GM19240 (cell line): ENCODE measurements around the gene SERPINA6.
"Not testable (repeated sequence)": the region's sequence is repeated elsewhere in the genome, so short reads cannot be mapped to it uniquely, and the experiment has no call there.

ENCODE experiments used
- DNase-seq: peaks from one replicate; pipeline ENCODE4 v3.0.0; 2011; ENCODE audit warnings: low spot score; ENCODE audit not compliant: insufficient read length

Gene SERPINA6

DNA sequence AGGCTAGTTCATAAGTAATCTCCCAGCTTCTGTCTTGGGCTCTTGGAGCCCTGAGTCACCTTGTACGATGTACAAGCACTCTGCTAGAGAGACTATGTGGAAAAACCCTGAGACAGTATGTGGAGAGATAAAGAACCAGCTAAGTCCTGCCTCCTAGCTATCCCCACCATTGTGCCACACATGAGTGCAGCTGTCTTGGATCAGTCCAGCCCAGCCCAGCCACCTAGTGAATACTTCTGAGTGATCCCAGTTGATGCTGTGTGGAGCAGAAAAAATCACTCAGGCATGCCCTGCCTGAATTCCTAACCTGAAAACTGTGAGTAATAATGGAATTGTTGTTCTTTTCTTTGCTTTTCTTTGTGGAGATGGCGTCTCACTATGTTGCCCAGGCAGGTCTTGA, 5.1 kb upstream of the SERPINA6 start:
- DNase-seq: no peak

GRCh38 chr14:94321421-94322271, 1.5 kb downstream of the SERPINA6 start:
- DNase-seq: no peak

DNA sequence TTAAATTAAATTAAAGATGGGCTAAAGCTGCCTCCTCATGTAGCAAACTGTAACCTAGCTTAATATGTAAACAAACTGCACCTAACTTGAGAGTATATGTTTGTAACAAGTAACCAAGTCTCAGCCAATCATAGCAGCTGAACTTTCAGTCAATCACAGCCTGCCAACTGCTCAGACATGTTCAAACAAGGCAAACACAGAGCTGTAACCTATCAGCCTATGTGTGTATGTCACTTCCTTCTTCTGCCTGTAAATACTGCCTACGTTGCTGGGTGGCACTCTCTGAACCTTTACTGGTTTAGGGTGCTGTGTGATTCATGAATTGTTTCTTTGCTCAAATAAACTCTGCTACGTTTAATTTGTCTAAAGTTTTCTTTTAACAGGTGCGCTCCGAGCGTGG, 2.9 kb downstream of the SERPINA6 start:
- DNase-seq: no peak

DNA sequence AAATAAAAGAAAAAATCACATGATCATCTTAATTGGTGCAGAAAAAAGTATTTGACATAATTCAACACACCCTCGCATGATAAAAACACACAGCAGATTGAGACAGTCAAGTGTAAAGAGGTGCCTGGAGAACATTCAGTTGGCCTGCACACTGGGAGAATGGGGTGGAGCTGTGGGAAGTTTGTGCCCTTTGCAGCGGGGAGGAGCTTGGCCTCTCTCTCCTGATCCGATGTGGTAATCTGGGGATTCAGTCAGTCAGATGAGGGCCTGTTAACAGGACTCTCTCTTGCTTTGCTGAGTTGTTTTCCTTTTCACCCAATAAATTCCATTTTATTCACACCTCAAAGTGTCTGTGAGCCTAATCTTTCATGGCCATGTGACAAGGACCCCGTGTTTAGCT, 5.9 kb downstream of the SERPINA6 start:
- DNase-seq: no peak

GRCh38 chr14:94316692-94317091, 6.4 kb downstream of the SERPINA6 start:
- DNase-seq: no peak

DNA sequence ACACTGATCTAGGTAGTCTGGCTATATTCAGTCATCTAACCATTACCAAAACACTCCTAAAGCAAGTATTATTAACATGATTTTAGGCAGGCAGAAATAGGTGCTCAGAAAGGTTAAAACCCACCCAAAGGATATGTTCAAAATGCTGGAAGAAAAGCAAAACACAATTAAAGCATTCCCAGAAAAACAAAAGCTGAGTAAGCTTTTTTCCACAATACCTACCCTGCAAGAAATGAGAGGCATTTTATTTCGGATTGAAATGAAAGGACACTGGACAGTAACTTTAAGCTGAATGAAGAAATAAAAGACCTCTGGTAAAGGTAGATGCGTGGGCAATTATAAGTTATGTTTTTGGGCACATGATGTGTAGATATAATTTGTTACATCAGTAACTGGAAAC, 8.2 kb downstream of the SERPINA6 start:
- no peak for DNase-seq

- no peak for DNase-seq
These were observed 9.0 kb downstream of the SERPINA6 start for GRCh38 chr14:94313991-94314655.

GRCh38 chr14:94312481-94313246, 10.5 kb downstream of the SERPINA6 start:
- no peak for DNase-seq

GRCh38 chr14:94310248-94310647, 12.9 kb downstream of the SERPINA6 start:
- no peak for DNase-seq

GRCh38 chr14:94309721-94310120, 13.4 kb downstream of the SERPINA6 start:
- DNase-seq: no peak

DNA sequence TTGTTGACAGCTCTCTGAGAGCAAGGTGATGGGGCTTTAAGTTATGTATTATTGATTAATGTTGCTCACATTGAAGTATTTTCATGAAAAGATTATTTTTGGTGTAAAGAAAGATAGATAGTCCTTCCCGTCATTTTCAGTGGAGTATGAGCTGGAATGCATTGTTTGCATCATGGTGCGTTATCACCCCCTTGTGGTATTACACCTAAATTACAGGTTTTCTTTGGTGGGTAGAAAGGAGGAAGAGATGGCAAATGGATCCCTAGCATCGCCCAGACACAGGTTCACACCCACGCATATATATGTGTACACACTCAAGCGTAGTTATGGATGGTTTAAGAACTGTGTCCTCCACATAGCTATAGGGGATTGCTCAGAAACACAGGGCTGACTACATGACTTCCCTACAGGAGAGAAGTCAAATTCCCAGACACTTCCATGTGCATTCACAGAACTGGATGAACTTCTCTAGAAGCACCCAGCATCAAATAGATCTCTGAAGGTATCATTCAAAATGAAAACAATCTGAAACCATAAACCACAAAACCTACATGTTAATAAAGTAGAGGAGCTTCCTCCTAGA, 15.6 kb downstream of the SERPINA6 start:
- DNase-seq: no peak

GRCh38 chr14:94306047-94306978, 16.8 kb downstream of the SERPINA6 start:
- no peak for DNase-seq

GRCh38 chr14:94305620-94306019, 17.5 kb downstream of the SERPINA6 start:
- no peak for DNase-seq

GRCh38 chr14:94304243-94304642, 18.9 kb downstream of the SERPINA6 start:
- DNase-seq: no peak

DNA sequence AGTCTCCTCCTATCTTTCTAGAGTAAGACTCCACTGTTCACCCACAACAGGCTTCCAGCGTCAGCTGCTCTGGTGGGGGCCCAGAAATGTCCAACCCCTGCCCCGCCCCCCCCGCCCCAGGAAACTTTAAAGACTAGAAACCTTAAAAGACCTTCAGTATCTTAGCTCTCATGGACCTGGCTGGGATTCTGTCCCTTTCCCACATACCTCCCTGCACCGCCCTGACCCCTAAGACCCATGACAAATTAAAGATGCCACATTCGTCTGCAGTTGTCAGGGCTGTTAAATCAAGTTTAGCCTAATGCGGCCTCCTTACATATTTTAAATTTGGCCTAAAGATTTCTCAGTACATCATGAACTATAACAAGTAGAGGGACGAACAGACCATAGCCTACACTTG, 20.0 kb downstream of the SERPINA6 start:
- DNase-seq: no peak

DNA sequence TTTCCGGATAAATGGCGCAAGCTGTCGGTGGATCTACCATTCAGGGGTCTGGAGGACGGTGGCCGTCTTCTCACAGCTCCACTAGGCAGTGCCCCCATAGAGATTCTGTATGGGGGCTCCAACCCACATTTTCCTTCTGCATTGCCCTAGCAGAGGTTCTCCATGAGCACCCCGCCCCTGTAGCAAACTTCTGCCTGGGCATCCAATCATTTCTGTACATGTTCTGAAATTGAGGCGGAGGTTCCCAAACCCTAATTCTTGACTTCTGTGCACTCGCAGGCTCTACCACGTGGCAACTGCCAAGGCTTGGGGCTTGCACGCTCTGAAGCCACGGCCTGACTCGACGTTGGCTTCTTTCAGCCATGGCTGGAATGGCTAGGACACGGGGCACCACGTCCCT, 25.0 kb downstream of the SERPINA6 start:
- no peak for DNase-seq

GRCh38 chr14:94296181-94296545, 27.0 kb downstream of the SERPINA6 start:
- DNase-seq: not testable (repeated sequence)

DNA sequence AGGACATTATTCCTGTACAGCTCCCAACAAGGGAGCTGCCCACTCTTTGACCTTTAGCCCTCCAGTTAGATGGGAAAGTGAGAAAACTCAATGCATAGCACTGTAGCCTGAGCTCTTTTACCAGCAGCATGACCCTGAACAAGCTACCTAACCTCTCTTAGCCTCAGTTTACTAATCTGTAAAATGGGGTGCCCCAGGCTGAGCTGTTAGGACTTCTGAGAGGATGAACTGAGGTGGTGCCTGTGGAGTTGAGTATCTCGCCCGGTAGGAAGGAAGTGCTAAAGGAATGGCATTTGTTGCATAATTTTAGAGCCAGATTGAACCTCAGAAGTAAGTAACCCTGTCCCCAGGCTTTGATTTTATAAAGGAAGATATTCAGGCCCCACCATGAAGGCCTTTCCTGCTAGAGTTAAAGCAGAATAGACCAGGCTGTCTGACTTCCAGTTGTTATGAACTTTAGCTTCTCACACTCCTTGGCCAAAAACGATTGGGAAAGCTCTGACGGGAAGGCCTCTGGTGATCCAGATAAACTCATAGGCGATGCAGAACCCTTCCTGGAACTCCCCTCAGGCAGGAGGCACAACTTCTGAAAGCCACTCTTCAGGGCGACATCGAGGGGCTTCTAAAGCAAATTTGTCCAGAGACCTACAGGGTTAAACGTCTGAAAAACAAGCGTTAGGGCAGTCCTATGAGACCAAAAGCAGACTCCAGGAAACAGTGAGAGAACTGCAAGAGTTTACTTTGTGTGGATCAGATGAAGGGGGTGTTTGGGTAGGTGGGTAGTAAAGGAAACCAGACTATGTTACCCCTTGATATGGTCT, 27.6 kb downstream of the SERPINA6 start:
- DNase-seq: no peak

- no peak for DNase-seq
These were observed 29.6 kb downstream of the SERPINA6 start for GRCh38 chr14:94293578-94293924.
